ENCODE results near the gene GABARAPL2.
"Not testable (repeated sequence)": the region's sequence is repeated elsewhere in the genome, so short reads cannot be mapped to it uniquely, and the experiment has no call there.

GABARAPL2 gene

GRCh38 chr16:75566040-75566757 is at the start of gene GABARAPL2:
Gene GABARAPL2 (plus strand): TSS chr16:75566379. CDS start chr16:75566487, 108 bp downstream.
- peak; percentile 85 for DNase-seq (ENCODE audit: low read depth)

- no peak for DNase-seq (ENCODE audit: low read depth)
Observed at GRCh38 chr16:75519175-75519574, 47.0 kb upstream of the GABARAPL2 start.

GRCh38 chr16:75526032-75526790 is 40.0 kb upstream of the GABARAPL2 start:
- no peak for DNase-seq (ENCODE audit: low read depth)

GRCh38 chr16:75527825-75528299 is 38.3 kb upstream of the GABARAPL2 start:
- no peak for DNase-seq (ENCODE audit: low read depth)

GRCh38 chr16:75529056-75529905 is 36.9 kb upstream of the GABARAPL2 start:
- DNase-seq (ENCODE audit: low read depth), result no peak

GRCh38 chr16:75529959-75530358 is 36.2 kb upstream of the GABARAPL2 start:
- DNase-seq (ENCODE audit: low read depth), result no peak

GRCh38 chr16:75532142-75532765 is 33.9 kb upstream of the GABARAPL2 start:
- DNase-seq (ENCODE audit: low read depth), result no peak

GRCh38 chr16:75532791-75533190 is 33.4 kb upstream of the GABARAPL2 start:
- DNase-seq (ENCODE audit: low read depth), result no peak

GRCh38 chr16:75534560-75535205 is 31.5 kb upstream of the GABARAPL2 start:
- DNase-seq (ENCODE audit: low read depth), result no peak

- no peak for DNase-seq (ENCODE audit: low read depth)
Observed at GRCh38 chr16:75535211-75535843, 30.9 kb upstream of the GABARAPL2 start.

GRCh38 chr16:75535901-75536300 is 30.3 kb upstream of the GABARAPL2 start, which contains the start of gene CHST5:
Gene CHST5 (minus strand): TSS chr16:75536108. CDS start chr16:75530384, 5,724 bp downstream.
- no peak for DNase-seq (ENCODE audit: low read depth)

- DNase-seq (ENCODE audit: low read depth), result no peak
Observed at GRCh38 chr16:75537776-75538175, 28.4 kb upstream of the GABARAPL2 start.

GRCh38 chr16:75538882-75539565 is 27.2 kb upstream of the GABARAPL2 start:
- DNase-seq (ENCODE audit: low read depth), result not testable (repeated sequence)

GRCh38 chr16:75541236-75541635 is 24.9 kb upstream of the GABARAPL2 start:
- no peak for DNase-seq (ENCODE audit: low read depth)

GRCh38 chr16:75542462-75542861 is 23.7 kb upstream of the GABARAPL2 start:
- DNase-seq (ENCODE audit: low read depth), result not testable (repeated sequence)

- DNase-seq (ENCODE audit: low read depth), result not testable (repeated sequence)
Observed at GRCh38 chr16:75545879-75546278, 20.3 kb upstream of the GABARAPL2 start.

- DNase-seq (ENCODE audit: low read depth), result no peak
Observed at GRCh38 chr16:75546293-75546692, 19.9 kb upstream of the GABARAPL2 start.

- DNase-seq (ENCODE audit: low read depth), result not testable (repeated sequence)
Observed at GRCh38 chr16:75548456-75548855, 17.7 kb upstream of the GABARAPL2 start.

GRCh38 chr16:75550211-75550662 is 15.9 kb upstream of the GABARAPL2 start:
- DNase-seq (ENCODE audit: low read depth), result peak; percentile 44

- no peak for DNase-seq (ENCODE audit: low read depth)
Observed at GRCh38 chr16:75552951-75553350, 13.2 kb upstream of the GABARAPL2 start.
